PC-9 (cell line): ENCODE data around the gene ZMIZ1.

ENCODE experiments used
- EZH2 ChIP-seq: fragments of 200-600 bp; sonication (generic); IDR thresholded peaks from 2 replicates; pipeline ENCODE4 v1.8.0; 2017; ENCODE audit warnings: antibody characterized with exemption, low read depth
- TF ChIP-seq, protein P1 (sequence below): fragments of 200-600 bp; sonication (generic); conservative IDR thresholded peaks from 2 replicates; pipeline ENCODE4 v1.6.1; 2017; ENCODE audit warnings: mixed run types, antibody characterized with exemption, mild to moderate bottlenecking, moderate library complexity

DNA sequence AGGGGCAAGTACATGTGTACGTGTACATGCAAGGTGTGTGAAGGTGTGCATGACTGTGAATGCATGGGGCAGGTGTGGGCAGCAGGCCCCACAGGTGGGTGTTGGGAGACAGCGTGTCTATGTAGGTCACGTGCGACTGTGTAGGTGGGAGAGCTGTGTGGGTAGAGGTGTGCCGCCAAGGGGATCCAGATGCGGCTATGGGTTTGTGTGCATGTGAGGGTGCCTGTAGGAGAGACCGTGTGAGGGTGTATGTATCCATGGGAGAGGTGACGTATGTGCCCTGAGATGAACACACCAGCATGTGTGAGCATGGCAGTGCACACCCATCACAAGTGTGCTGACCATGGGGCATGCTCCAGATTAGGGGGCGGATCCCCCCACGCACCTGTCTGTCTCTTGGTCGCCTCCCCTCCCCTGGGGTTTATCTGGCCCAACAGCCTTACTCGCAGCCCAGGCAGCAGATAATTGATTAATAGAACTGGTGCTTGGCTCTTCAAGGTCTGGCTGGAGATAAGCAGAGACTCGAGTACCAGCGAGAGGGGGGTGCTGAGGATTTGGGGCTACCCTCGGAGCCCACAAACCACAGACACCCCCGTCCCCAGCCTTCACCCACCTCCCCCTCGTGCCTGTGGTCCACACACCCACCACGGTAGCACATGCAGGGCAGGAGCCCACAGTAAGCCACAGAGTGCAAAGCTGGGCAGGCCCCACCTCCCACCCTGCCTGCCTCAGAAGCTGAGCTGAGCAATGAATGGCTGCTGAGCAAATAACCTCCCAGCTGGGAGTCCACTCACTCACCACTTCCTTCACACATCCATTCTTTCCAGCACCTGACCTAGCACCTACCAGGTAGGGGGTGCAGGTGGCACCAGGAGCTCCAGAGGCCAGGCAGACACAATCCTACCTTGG lies 41.4 kb upstream of the ZMIZ1 start:
- no peak for TF ChIP-seq EZH2
- TF ChIP-seq, protein P1, sequence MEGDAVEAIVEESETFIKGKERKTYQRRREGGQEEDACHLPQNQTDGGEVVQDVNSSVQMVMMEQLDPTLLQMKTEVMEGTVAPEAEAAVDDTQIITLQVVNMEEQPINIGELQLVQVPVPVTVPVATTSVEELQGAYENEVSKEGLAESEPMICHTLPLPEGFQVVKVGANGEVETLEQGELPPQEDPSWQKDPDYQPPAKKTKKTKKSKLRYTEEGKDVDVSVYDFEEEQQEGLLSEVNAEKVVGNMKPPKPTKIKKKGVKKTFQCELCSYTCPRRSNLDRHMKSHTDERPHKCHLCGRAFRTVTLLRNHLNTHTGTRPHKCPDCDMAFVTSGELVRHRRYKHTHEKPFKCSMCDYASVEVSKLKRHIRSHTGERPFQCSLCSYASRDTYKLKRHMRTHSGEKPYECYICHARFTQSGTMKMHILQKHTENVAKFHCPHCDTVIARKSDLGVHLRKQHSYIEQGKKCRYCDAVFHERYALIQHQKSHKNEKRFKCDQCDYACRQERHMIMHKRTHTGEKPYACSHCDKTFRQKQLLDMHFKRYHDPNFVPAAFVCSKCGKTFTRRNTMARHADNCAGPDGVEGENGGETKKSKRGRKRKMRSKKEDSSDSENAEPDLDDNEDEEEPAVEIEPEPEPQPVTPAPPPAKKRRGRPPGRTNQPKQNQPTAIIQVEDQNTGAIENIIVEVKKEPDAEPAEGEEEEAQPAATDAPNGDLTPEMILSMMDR: no peak
